Spleen (tissue), 11 donors: ENCODE measurements around the gene TCF19. TPM values are rescaled to one million over a fixed set of nuclear protein-coding genes. Genes with fewer than 3 reads are reported as not detected.

Experiments used
- DNase-seq: peaks from one replicate; pipeline ENCODE4 v3.0.0-alpha.2; 2020
- H3K27ac ChIP-seq, 8 donors: fragments of 200-600 bp; sonication (generic) in 7 of 8; 1 replicate in 4 of 8; 2 replicates in 4 of 8; pipeline versions ENCODE4 v1.5.0 to v1.8.0; 2016 to 2021; ENCODE audit warnings: inconsistent platforms in 4 of 8, mild to moderate bottlenecking in 4 of 8, moderate library complexity in 1 of 8
- H3K27me3 ChIP-seq, 7 donors: fragments of 200-600 bp; sonication (generic) in 6 of 7; replicated peaks in 1 of 7; 1 replicate in 4 of 7; 2 replicates in 3 of 7; pipeline versions ENCODE4 v1.5.0 to v1.8.0; 2016 to 2021; ENCODE audit warnings: inconsistent platforms in 3 of 7, mild to moderate bottlenecking in 1 of 7
- H3K36me3 ChIP-seq, 6 donors: fragments of 200-600 bp; sonication (generic) in 5 of 6; 1 replicate in 4 of 6; 2 replicates in 2 of 6; pipeline versions ENCODE4 v1.5.0 to v1.8.0; 2016 to 2021; ENCODE audit warnings: inconsistent platforms in 2 of 6
- H3K4me1 ChIP-seq, 6 donors: fragments of 200-600 bp; sonication (generic) in 5 of 6; 1 replicate in 3 of 6; 2 replicates in 3 of 6; pipeline versions ENCODE4 v1.5.0 to v1.8.0; 2016 to 2021; ENCODE audit warnings: inconsistent platforms in 3 of 6
- H3K4me3 ChIP-seq, 8 donors: fragments of 200-600 bp; sonication (generic) in 7 of 8; 1 replicate in 4 of 8; 2 replicates in 4 of 8; pipeline versions ENCODE4 v1.5.0 to v1.8.0; 2016 to 2021; ENCODE audit warnings: inconsistent platforms in 4 of 8, mild to moderate bottlenecking in 4 of 8, moderate library complexity in 2 of 8
- H3K9me3 ChIP-seq, 8 donors: fragments of 200-600 bp; sonication (generic) in 7 of 8; 1 replicate in 4 of 8; 2 replicates in 4 of 8; pipeline versions ENCODE4 v1.5.0 to v1.8.0; 2016 to 2021; ENCODE audit warnings: inconsistent platforms in 4 of 8
- CTCF ChIP-seq, 11 experiments: fragments of 200-600 bp in 7 of 11; fragments of 450-650 bp in 4 of 11; sonication (generic) in 4 of 11; IDR thresholded peaks in 8 of 11; conservative IDR thresholded peaks in 3 of 11; 1 replicate in 7 of 11; 2 replicates in 4 of 11; pipeline versions ENCODE4 v1.4.0 to v1.8.0; 2016 to 2021; ENCODE audit warnings: antibody characterized with exemption in 11 of 11, inconsistent platforms in 4 of 11, mild to moderate bottlenecking in 1 of 11
- POLR2A ChIP-seq, 3 donors: fragments of 450-650 bp; IDR thresholded peaks; one replicate each; pipeline ENCODE4 v1.5.1; 2017; ENCODE audit warnings: antibody characterized with exemption in 3 of 3, mild to moderate bottlenecking in 1 of 3
- POLR2AphosphoS5 ChIP-seq, 3 donors: sonication (generic); formaldehyde crosslinking; IDR thresholded peaks; one replicate each; pipeline ENCODE4 v1.5.1; 2017; ENCODE audit warnings: antibody characterized with exemption in 3 of 3
- WGBS, 5 donors: extraction: QIAGEN DNeasy Blood & Tissue Kit in 3 of 5; methylation state at CpG; one replicate each; pipeline versions ENCODE4 v1.1.5 to v1.1.7; 2013 to 2018; 5-methylcytosine and 5-hydroxymethylcytosine counted together
- intact Hi-C: fragments of 100-400 bp; cut with DNase I; formaldehyde crosslinking; loops from one replicate; pipeline ENCODE4 v1.15.0; 2023; ENCODE audit warnings: low total_unique reads
- polyA plus RNA-seq, 3 donors: library from polyadenylated mRNA; stranded (reverse); fragments of 200-250 nt; gene quantifications; one replicate each; pipeline ENCODE4 v1.2.1, GENCODE V29; 2013
- small RNA-seq, 4 donors: library from RNA; depleted of rRNA; stranded (forward); fragments of <200 nt; gene quantifications; one replicate each; pipeline ENCODE3, GENCODE V24; 2016
- total RNA-seq, 7 donors: library from RNA; depleted of rRNA in 3 of 7; stranded (reverse); fragments of >200 nt in 3 of 7; fragmentation: NEBNext Ultra II Directional in 4 of 7; extraction: Animal tissue kit (Norgen Biotek cat#: 25700) in 4 of 7; gene quantifications; one replicate each; pipeline versions ENCODE4 v1.1.0 to v1.2.1, GENCODE V29; 2016 to 2021
- donor health status: healthy with polysubstance abuse.
- donor health status: DM: no; HTN: no; CAD: no; lungs with moderate emphysema.
- donor health status: DM: no; HTN: no; CAD: no.
- donor health status: Bipolar disorder and iron deficiency.
- donor health status: healthy.
- donor health status: DM: no; HTN: no; CAD: no.
- donor health status: DM: yes; HTN: yes; CAD: no.

The TCF19 gene
- total and polyA plus RNA-seq, 10 donors: 6.2 to 12.6 (median 9.3) TPM

DNA sequence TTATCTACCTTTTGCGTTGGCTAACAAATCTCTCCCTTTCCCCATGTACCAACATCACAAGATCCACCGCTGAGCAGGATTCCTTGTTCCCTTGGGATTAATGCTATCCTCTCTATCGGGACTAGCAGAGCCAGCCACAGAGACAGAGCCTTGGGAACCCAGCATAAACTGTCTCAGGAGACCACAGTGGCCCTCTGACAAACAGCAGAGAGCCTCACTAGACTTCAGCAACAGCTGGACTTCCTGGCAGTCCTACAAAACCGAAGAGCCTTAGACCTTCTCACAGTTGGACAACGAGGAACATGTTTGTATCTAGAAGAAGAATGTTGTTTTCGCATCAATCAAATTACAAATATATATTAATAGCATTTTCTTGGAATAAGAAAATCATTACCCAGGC lies 51.7 kb downstream of the TCF19 start:
- Histone ChIP-seq H3K4me3 (no peak overlapping the region), H3K27ac (peak overlapping the region in 3 of 8 donors; percentile 4 to 97 (median 49)), H3K27me3 (no peaks in the 10 kb centered on the region), H3K4me1 (peaks cover 0 to 46% (median under 1%) of the 10 kb centered on the region in 6 donors), H3K9me3 (peaks cover 0 to 7% (median 0%) of the 10 kb centered on the region in 8 donors), H3K36me3 (no peaks in the 10 kb centered on the region)
- TF ChIP-seq POLR2AphosphoS5 (IDR thresholded peaks at IDR 0.05): no peak
- TF ChIP-seq POLR2A (IDR thresholded peaks at IDR 0.05): no peak
- TF ChIP-seq CTCF (IDR thresholded peaks at IDR 0.05 in 8 of 11, conservative IDR thresholded peaks at IDR 0.05 in 3 of 11): no peak
- WGBS, 5 donors: 42 to 64% (median 50%) methylated on average over 6 of the region's 6 CpGs
- intact Hi-C loops: no loop called here
- DNase-seq: no peak

DNA sequence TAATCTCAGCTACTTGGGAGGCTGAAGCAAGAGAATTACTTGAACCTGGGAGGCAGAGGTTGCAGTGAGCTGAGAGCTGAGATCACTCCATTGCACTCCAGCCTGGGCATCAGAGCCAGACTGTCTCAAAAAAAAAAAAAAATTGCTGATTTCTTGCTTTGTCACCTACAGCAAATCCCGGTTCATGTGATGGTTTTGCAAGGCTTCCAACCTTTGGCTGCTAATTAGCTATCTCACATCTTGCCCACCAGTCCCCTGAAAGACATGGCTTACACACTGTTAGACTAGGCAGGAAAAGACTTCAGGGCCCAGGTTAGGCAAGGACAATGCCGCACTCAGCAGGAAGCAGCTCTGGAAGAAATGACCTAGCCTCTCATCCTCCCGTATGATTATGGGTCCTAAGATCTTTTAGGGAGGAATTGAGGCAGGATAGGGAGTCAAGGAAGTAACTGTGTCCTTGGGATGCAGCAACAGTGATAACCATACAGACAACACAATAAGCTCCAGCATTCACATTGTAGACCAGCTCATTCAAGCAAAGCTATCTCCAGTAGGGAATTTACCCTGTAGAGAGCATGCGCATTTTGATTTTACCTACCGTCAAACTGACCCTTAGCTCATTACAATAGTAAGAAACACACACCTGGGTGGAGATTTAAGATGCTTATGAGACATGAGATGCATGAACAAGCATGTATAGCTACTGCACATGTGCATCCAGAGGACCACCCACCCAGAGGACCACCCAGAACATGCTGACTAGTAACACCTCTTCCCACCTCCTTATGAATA lies 52.5 kb downstream of the TCF19 start:
- TF ChIP-seq POLR2A (IDR thresholded peaks at IDR 0.05) (no peak), CTCF (IDR thresholded peaks at IDR 0.05 in 8 of 11, conservative IDR thresholded peaks at IDR 0.05 in 3 of 11) (no peak), POLR2AphosphoS5 (IDR thresholded peaks at IDR 0.05) (no peak)
- no peak overlapping the region for H3K4me3 ChIP-seq
- WGBS, 5 donors: 53 to 72% (median 63%) methylated on average over 5 of the region's 5 CpGs
- intact Hi-C loops: no loop called here
- H3K36me3 ChIP-seq: no peaks in the 10 kb centered on the region
- peaks cover 0 to 46% (median 1%) of the 10 kb centered on the region in 6 donors for H3K4me1 ChIP-seq
- H3K9me3 ChIP-seq: peaks cover 0 to 13% (median 0%) of the 10 kb centered on the region in 8 donors
- no peak for DNase-seq
- no peaks in the 10 kb centered on the region for H3K27me3 ChIP-seq
- peak overlapping the region in 2 of 8 donors; percentile 49 to 97 for H3K27ac ChIP-seq

Small RNAs within 50 kb of the gene (small RNA-seq; reads per million reads assigned to genes)
- gene POLR2LP1: 0 to 0.14 (median 0) reads per million in 4 donors

Other genes starting within 250 kb of the TCF19 start
- gene VARS2, start 244.4 kb upstream of the TCF19 start, total RNA-seq: 10 to 100 TPM; 16.4 to 30.7 (median 28.1) TPM
- gene VARS2, start 244.4 kb upstream of the TCF19 start, polyA plus RNA-seq: 10 to 100 TPM; 15.5 to 38.2 (median 36.3) TPM
- gene SFTA2, start 226.4 kb upstream of the TCF19 start, total RNA-seq: under 1 TPM in 1 of 7 donors, not detected in 6; 0.47 TPM
- 1 to 10 TPM in 1 of 3 donors, under 1 TPM in 1, not detected in 1; 0.08 to 2.6 TPM for gene SFTA2, start 226.4 kb upstream of the TCF19 start, polyA plus RNA-seq
- gene MUCL3, start 217.6 kb upstream of the TCF19 start, total RNA-seq: not detected
- gene MUCL3, start 217.6 kb upstream of the TCF19 start, polyA plus RNA-seq: under 1 TPM in 1 of 3 donors, not detected in 2; 0.03 TPM
- gene MUC21, start 174.9 kb upstream of the TCF19 start, total RNA-seq: not detected
- under 1 TPM; 0.02 to 0.64 (median 0.05) TPM for gene MUC21, start 174.9 kb upstream of the TCF19 start, polyA plus RNA-seq
- not detected for gene MUC22, start 148.1 kb upstream of the TCF19 start, total RNA-seq
- gene MUC22, start 148.1 kb upstream of the TCF19 start, polyA plus RNA-seq: not detected
- not detected for gene C6orf15, start 46.0 kb upstream of the TCF19 start, total RNA-seq
- not detected for gene C6orf15, start 46.0 kb upstream of the TCF19 start, polyA plus RNA-seq
- 1 to 10 TPM in 2 of 7 donors, under 1 TPM in 2, not detected in 3; 0.76 to 3.4 (median 1.1) TPM for gene PSORS1C1, start 43.8 kb upstream of the TCF19 start, total RNA-seq
- under 1 TPM; 0.11 to 0.70 (median 0.21) TPM for gene PSORS1C1, start 43.8 kb upstream of the TCF19 start, polyA plus RNA-seq
- not detected for gene CDSN, start 38.1 kb upstream of the TCF19 start, total RNA-seq
- not detected for gene CDSN, start 38.1 kb upstream of the TCF19 start, polyA plus RNA-seq
- gene PSORS1C2, start 19.5 kb upstream of the TCF19 start, total RNA-seq: not detected
- gene PSORS1C2, start 19.5 kb upstream of the TCF19 start, polyA plus RNA-seq: not detected
- 10 to 100 TPM in 6 of 7 donors, 1 to 10 TPM in 1; 7.7 to 22.5 (median 17.8) TPM for gene CCHCR1, start 787 bp upstream of the TCF19 start, total RNA-seq
- 10 to 100 TPM; 11.1 to 15.2 (median 11.7) TPM for gene CCHCR1, start 787 bp upstream of the TCF19 start, polyA plus RNA-seq
- 1 to 10 TPM in 5 of 7 donors, under 1 TPM in 2; 0.57 to 3.7 (median 1.3) TPM for gene POU5F1, start 12.1 kb downstream of the TCF19 start, total RNA-seq
- gene POU5F1, start 12.1 kb downstream of the TCF19 start, polyA plus RNA-seq: 1 to 10 TPM; 1.2 to 3.2 (median 2.7) TPM
- gene HLA-C, start 113.5 kb downstream of the TCF19 start, total RNA-seq: 1,000 to 10,000 TPM in 5 of 7 donors, 100 to 1,000 TPM in 2; 484 to 2,036 (median 1,738) TPM
- gene HLA-C, start 113.5 kb downstream of the TCF19 start, polyA plus RNA-seq: 100 to 1,000 TPM; 368 to 960 (median 400) TPM
- gene HLA-B, start 198.6 kb downstream of the TCF19 start, total RNA-seq: 1,000 to 10,000 TPM; 3,415 to 5,675 (median 4,969) TPM
- 1,000 to 10,000 TPM; 2,503 to 3,140 (median 2,736) TPM for gene HLA-B, start 198.6 kb downstream of the TCF19 start, polyA plus RNA-seq
- gene MICA, start 245.0 kb downstream of the TCF19 start, total RNA-seq: 10 to 100 TPM; 14.6 to 19.7 (median 15.2) TPM
- 10 to 100 TPM in 2 of 3 donors, 1 to 10 TPM in 1; 7.8 to 27.4 (median 17.0) TPM for gene MICA, start 245.0 kb downstream of the TCF19 start, polyA plus RNA-seq